Liver (tissue), 9 donors: ENCODE data around the gene AKAP13. TPM values are rescaled to one million over a fixed set of nuclear protein-coding genes. Genes with fewer than 3 reads are reported as not detected.

Source experiments
- DNase-seq: peaks from one replicate; pipeline ENCODE4 v3.0.0-alpha.2; 2017; ENCODE audit warnings: low spot score
- H3K27ac ChIP-seq, 2 donors: one replicate each; pipeline ENCODE4 v1.7.0; 2013; ENCODE audit warnings: inconsistent platforms in 2 of 2, low read length in 2 of 2, control low read depth in 1 of 2, low read depth in 1 of 2, mild to moderate bottlenecking in 1 of 2
- H3K27me3 ChIP-seq, 4 donors: one replicate each; pipeline versions ENCODE4 v1.6.1 to v1.7.0; 2013; ENCODE audit warnings: low read length in 3 of 4, inconsistent platforms in 1 of 4, mild to moderate bottlenecking in 1 of 4, moderate library complexity in 1 of 4; ENCODE audit not compliant: control insufficient read depth in 4 of 4, insufficient read depth in 4 of 4
- H3K36me3 ChIP-seq, 4 donors: one replicate each; pipeline versions ENCODE4 v1.6.1 to v1.7.0; 2013; ENCODE audit warnings: low read length in 3 of 4, mild to moderate bottlenecking in 3 of 4, low read depth in 1 of 4, moderate library complexity in 1 of 4; ENCODE audit not compliant: control insufficient read depth in 4 of 4, insufficient read depth in 3 of 4
- H3K4me1 ChIP-seq, 4 donors: one replicate each; pipeline versions ENCODE4 v1.6.1 to v1.7.0; 2013; ENCODE audit warnings: low read length in 3 of 4, mild to moderate bottlenecking in 3 of 4, moderate library complexity in 1 of 4; ENCODE audit not compliant: control insufficient read depth in 4 of 4, insufficient read depth in 4 of 4
- H3K4me3 ChIP-seq, 3 donors: one replicate each; pipeline versions ENCODE4 v1.6.1 to v1.7.0; 2013; ENCODE audit warnings: low read length in 3 of 3, control low read depth in 1 of 3, low read depth in 1 of 3, mild to moderate bottlenecking in 1 of 3
- H3K9ac ChIP-seq, 2 donors: one replicate each; pipeline ENCODE4 v1.7.0; 2013; ENCODE audit warnings: low read length in 2 of 2, mild to moderate bottlenecking in 2 of 2, moderate library complexity in 2 of 2, control low read depth in 1 of 2, low read depth in 1 of 2
- H3K9me3 ChIP-seq, 4 donors: one replicate each; pipeline versions ENCODE4 v1.6.1 to v1.7.0; 2013; ENCODE audit warnings: low read length in 3 of 4; ENCODE audit not compliant: control insufficient read depth in 4 of 4
- ATF3 ChIP-seq: IDR thresholded peaks from 2 replicates; pipeline ENCODE4 v1.6.1; 2016; ENCODE audit warnings: antibody characterized with exemption
- CTCF ChIP-seq: fragments of 150-350 bp; IDR thresholded peaks from 2 replicates; pipeline ENCODE4 v1.5.1; 2017; ENCODE audit warnings: improper control_type of control experiment, low read depth, low read length; ENCODE audit not compliant: missing input control
- FOXA1 ChIP-seq: IDR thresholded peaks from 2 replicates; pipeline ENCODE4 v1.6.1; 2016; ENCODE audit warnings: antibody characterized with exemption
- FOXA2 ChIP-seq: IDR thresholded peaks from 2 replicates; pipeline ENCODE4 v1.6.1; 2016; ENCODE audit warnings: antibody characterized with exemption
- GABPA ChIP-seq, 2 donors: IDR thresholded peaks in 1 of 2; conservative IDR thresholded peaks in 1 of 2; 2 replicates each; pipeline ENCODE4 v1.6.1; 2016; ENCODE audit warnings: antibody characterized with exemption in 2 of 2, mild to moderate bottlenecking in 1 of 2, moderate library complexity in 1 of 2
- HNF4A ChIP-seq, 2 donors: conservative IDR thresholded peaks; 2 replicates each; pipeline ENCODE4 v1.6.1; 2016; ENCODE audit warnings: antibody characterized with exemption in 2 of 2, mild to moderate bottlenecking in 2 of 2
- HNF4G ChIP-seq: IDR thresholded peaks from 2 replicates; pipeline ENCODE4 v1.6.1; 2016; ENCODE audit warnings: antibody characterized with exemption
- JUND ChIP-seq, 2 donors: IDR thresholded peaks; 2 replicates each; pipeline ENCODE4 v1.6.1; 2016; ENCODE audit warnings: antibody characterized with exemption in 2 of 2
- NR2F2 ChIP-seq: IDR thresholded peaks from 2 replicates; pipeline ENCODE4 v1.6.1; 2016; ENCODE audit warnings: antibody characterized with exemption
- RAD21 ChIP-seq, 2 donors: IDR thresholded peaks; 2 replicates each; pipeline ENCODE4 v1.6.1; 2016; ENCODE audit warnings: antibody characterized with exemption in 2 of 2, mild to moderate bottlenecking in 2 of 2
- RXRA ChIP-seq, 2 donors: IDR thresholded peaks; 2 replicates each; pipeline ENCODE4 v1.6.1; 2017 to 2018; ENCODE audit warnings: antibody characterized with exemption in 2 of 2, mild to moderate bottlenecking in 1 of 2
- SP1 ChIP-seq: IDR thresholded peaks from 2 replicates; pipeline ENCODE4 v1.6.1; 2018; ENCODE audit warnings: antibody characterized with exemption, mild to moderate bottlenecking
- TAF1 ChIP-seq: conservative IDR thresholded peaks from 2 replicates; pipeline ENCODE4 v1.6.1; 2016; ENCODE audit warnings: antibody characterized with exemption, mild to moderate bottlenecking
- YY1 ChIP-seq: IDR thresholded peaks from 2 replicates; pipeline ENCODE4 v1.6.1; 2016; ENCODE audit warnings: antibody characterized with exemption, mild to moderate bottlenecking
- ZBTB33 ChIP-seq: IDR thresholded peaks from 2 replicates; pipeline ENCODE4 v1.6.1; 2016; ENCODE audit warnings: antibody characterized with exemption
- WGBS: extraction: QIAGEN DNeasy Blood & Tissue Kit; methylation state at CpG from one replicate; pipeline ENCODE4 v1.1.7; 2013; 5-methylcytosine and 5-hydroxymethylcytosine counted together
- polyA plus RNA-seq, 2 donors: library from polyadenylated mRNA; stranded (reverse) in 1 of 2; unstranded in 1 of 2; fragments of 200-250 nt in 1 of 2; fragments of >200 nt in 1 of 2; fragmentation: Nextera tagmentation in 1 of 2; extraction: Ambion mirVana in 1 of 2; gene quantifications; one replicate each; pipeline versions ENCODE4 v1.2.1 to v1.2.3, GENCODE V29; 2013 to 2015
- total RNA-seq, 2 donors: library from RNA; depleted of rRNA; stranded (reverse); fragments of >200 nt; gene quantifications; one replicate each; pipeline ENCODE4 v1.2.3, GENCODE V29; 2014
- TF ChIP-seq, protein P1 (sequence below): IDR thresholded peaks from 2 replicates; pipeline ENCODE4 v1.6.1; 2016; ENCODE audit warnings: antibody characterized with exemption
- donor health status: healthy.
- donor health status: healthy.
- donor health status: healthy.
- donor health status: healthy.
- donor health status: healthy.

AKAP13 gene
- total and polyA plus RNA-seq, 4 donors, result 18.6 to 92.3 (median 37.4) TPM

DNA sequence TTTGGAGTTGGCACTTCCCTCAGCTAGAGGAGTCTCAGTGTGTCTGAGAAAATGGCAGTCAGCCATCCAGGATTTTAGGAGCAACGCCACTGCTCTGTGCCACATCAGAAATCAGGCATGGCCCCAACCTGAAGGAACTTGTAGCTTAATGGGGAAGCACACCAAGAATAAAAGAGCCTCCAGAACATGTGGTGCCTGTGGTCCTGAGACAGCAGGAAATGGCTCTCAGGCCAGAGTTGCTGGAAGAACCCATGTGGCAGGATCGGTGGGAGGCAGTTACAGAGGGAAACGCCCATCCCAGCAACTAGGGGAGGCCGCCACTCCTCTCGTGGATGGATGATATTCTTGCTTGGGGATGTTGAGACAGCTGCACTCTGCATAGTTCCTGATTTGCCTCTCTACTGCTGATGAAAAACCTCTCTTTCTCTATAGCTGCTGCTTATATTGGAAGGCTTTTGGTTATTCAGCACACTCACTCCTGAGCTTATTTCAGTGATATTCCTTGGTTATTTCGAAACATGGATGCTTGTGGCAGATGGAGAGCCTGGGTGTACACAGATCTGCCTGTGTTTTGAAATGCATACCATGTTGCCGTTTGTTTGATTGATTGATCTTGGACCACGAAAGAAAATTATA, 361.9 kb downstream of the AKAP13 start:
- Histone ChIP-seq H3K4me1 (no peaks in the 10 kb centered on the region), H3K27me3 (no peaks in the 10 kb centered on the region), H3K27ac (no peak overlapping the region), H3K4me3 (no peak overlapping the region), H3K9me3 (no peaks in the 10 kb centered on the region), H3K9ac (no peak overlapping the region), H3K36me3 (peaks cover 14 to 79% (median 60%) of the 10 kb centered on the region in 4 donors)
- 74% methylated on average over 8 of the region's 8 CpGs for WGBS
- no peak for DNase-seq
- no peak for TF ChIP-seq RAD21 (IDR thresholded peaks at IDR 0.05)
- no peak for TF ChIP-seq GABPA (IDR thresholded peaks at IDR 0.05 in 1 of 2, conservative IDR thresholded peaks at IDR 0.05 in 1 of 2)
- no peak for TF ChIP-seq FOXA1
- TF ChIP-seq ATF3, result no peak
- no peak for TF ChIP-seq SP1
- no peak for TF ChIP-seq ZBTB33

DNA sequence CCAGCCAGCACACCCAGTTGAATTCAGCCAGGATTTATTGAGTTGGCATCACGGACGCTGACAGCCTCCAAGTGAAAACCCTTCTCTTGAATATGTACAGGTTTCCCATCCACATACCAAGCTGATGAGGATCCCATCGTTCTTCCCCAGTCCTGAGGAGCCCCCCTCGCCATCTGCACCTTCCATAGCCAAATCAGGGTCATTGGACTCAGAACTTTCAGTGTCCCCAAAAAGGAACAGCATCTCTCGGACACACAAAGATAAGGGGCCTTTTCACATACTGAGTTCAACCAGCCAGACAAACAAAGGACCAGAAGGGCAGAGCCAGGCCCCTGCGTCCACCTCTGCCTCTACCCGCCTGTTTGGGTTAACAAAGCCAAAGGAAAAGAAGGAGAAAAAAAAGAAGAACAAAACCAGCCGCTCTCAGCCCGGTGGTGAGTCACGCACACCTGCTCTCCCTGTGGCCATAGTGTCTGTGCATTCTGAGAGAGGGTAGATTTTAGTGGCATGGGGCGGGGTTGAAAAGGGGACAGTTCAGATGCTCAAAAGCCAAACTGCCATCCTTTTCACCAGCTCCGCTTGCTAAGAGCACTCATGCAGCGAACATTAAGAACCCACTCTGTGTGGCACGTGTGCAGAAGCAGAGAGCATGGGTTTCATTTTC, 363.1 kb downstream of the AKAP13 start:
- 92% methylated on average over 14 of the region's 14 CpGs for WGBS
- Histone ChIP-seq H3K27ac (no peak overlapping the region), H3K4me3 (no peak overlapping the region), H3K9ac (no peak overlapping the region), H3K27me3 (no peaks in the 10 kb centered on the region), H3K36me3 (peaks cover 17 to 86% (median 61%) of the 10 kb centered on the region in 4 donors), H3K4me1 (no peaks in the 10 kb centered on the region), H3K9me3 (no peaks in the 10 kb centered on the region)
- DNase-seq, result no peak
- TF ChIP-seq HNF4G (no peak), CTCF (no peak), TAF1 (no peak), FOXA1 (no peak), NR2F2 (no peak), RXRA (IDR thresholded peaks at IDR 0.05) (no peak), FOXA2 (no peak), RAD21 (IDR thresholded peaks at IDR 0.05) (no peak)

DNA sequence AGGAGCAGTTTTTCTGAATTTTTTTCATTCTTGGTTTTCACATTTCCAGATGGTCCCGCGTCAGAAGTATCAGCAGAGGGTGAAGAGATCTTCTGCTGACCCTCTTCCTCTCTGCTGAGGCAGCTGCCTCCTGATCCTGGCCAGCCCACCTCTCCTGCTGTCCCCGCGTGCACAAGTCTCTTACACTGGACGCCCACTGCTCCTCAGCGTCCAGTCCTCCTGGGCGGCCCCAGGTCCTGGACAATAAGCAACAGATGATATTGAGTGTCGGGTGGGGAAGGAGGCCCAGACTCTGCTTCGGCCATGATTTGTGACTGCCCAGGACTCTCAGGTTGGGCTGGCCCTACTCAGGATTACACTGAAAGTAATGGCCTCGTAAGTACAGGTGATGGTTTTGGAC, 364.2 kb downstream of the AKAP13 start:
- Histone ChIP-seq H3K36me3 (peaks cover 16 to 86% (median 59%) of the 10 kb centered on the region in 4 donors), H3K4me3 (no peak overlapping the region), H3K9me3 (no peaks in the 10 kb centered on the region), H3K9ac (no peak overlapping the region), H3K4me1 (no peaks in the 10 kb centered on the region), H3K27ac (no peak overlapping the region), H3K27me3 (no peaks in the 10 kb centered on the region)
- no peak for DNase-seq
- 96% methylated on average over 10 of the region's 10 CpGs for WGBS
- TF ChIP-seq NR2F2 (no peak), RXRA (IDR thresholded peaks at IDR 0.05) (no peak), FOXA1 (no peak), SP1 (no peak), YY1 (no peak), HNF4A (conservative IDR thresholded peaks at IDR 0.05) (no peak), ZBTB33 (no peak), ATF3 (no peak), JUND (IDR thresholded peaks at IDR 0.05) (no peak), FOXA2 (no peak)
- TF ChIP-seq, protein P1, sequence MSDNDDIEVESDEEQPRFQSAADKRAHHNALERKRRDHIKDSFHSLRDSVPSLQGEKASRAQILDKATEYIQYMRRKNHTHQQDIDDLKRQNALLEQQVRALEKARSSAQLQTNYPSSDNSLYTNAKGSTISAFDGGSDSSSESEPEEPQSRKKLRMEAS, result no peak
